K562 (cell line): ENCODE results near the gene HGF. TPM values are rescaled to one million over a fixed set of nuclear protein-coding genes. Genes with fewer than 3 reads are reported as not detected.

Experiments
- ATAC-seq: fragments of 200-7000 bp; cut with Tn5 transposase; 3 replicates; pipeline ENCODE4 v1.9.1; 2020; ENCODE audit warnings: moderate library complexity
- BruUV-seq: library from RNA; stranded (reverse); fragments of 400-500 nt; replicated peaks from 2 replicates; lab custom pipeline; 2021; lab: Mats Ljungman, UMichigan
- CTCF ChIA-PET: fragments of 300-600 bp; formaldehyde crosslinking; extraction: SDS; loops from one replicate; lab custom pipeline; 2021; ENCODE audit warnings: low intra/inter-chr PET ratio; lab: Yijun Ruan, JAX
- POLR2A ChIA-PET: fragments of 300-600, 350-650 bp; sonication (Branson Sonifier 250); formaldehyde crosslinking; extraction: SDS; loops from one replicate; lab custom pipeline; 2021; ENCODE audit warnings: antibody characterized with exemption, inconsistent platforms; lab: Yijun Ruan, JAX
- DNase-seq, 4 experiments: peaks; one replicate each; pipeline versions ENCODE4 v3.0.0 to v3.0.0-alpha.2; 2011 to 2018; ENCODE audit warnings: low spot score in 3 of 4, mixed read lengths in 3 of 4; ENCODE audit errors: extremely low read depth in 1 of 4
- FAIRE-seq: peaks from 2 replicates; lab custom pipeline; 2011; peaks lifted over from hg19 to GRCh38; lab: Jason Lieb, UNC
- H2AFZ ChIP-seq: 2 replicates; pipeline ENCODE4 v1.6.0; 2011; ENCODE audit warnings: low read depth, low read length, control low read depth, inconsistent platforms
- H3K27ac ChIP-seq: fragments of 200-600 bp; 3 replicates; pipeline ENCODE4 v1.8.0; 2011; ENCODE audit warnings: low read depth, mild to moderate bottlenecking, control low read depth, inconsistent platforms, low read length, moderate library complexity, mixed read lengths; ENCODE audit errors: extremely low read depth
- H3K27me3 ChIP-seq, 2 experiments: fragments of 300-600 bp in 1 of 2; 2 replicates in 1 of 2; 3 replicates in 1 of 2; pipeline versions ENCODE4 v1.6.0 to v1.8.0; 2011; ENCODE audit warnings: inconsistent platforms in 2 of 2, low read length in 2 of 2, mild to moderate bottlenecking in 1 of 2, mixed read lengths in 1 of 2, moderate library complexity in 1 of 2; ENCODE audit not compliant: control insufficient read depth in 2 of 2, insufficient read depth in 2 of 2
- H3K36me3 ChIP-seq: fragments of 300-600 bp; 3 replicates; pipeline ENCODE4 v1.8.0; 2011; ENCODE audit warnings: mild to moderate bottlenecking, low read length, inconsistent platforms; ENCODE audit not compliant: control insufficient read depth, insufficient read depth
- H3K4me1 ChIP-seq, 2 experiments: fragments of 200-600 bp in 1 of 2; replicated peaks in 1 of 2; 2 replicates in 1 of 2; 3 replicates in 1 of 2; pipeline versions ENCODE4 v1.5.1 to v1.8.0; 2011; ENCODE audit warnings: inconsistent platforms in 2 of 2, low read length in 2 of 2, mild to moderate bottlenecking in 1 of 2, mixed read lengths in 1 of 2, moderate library complexity in 1 of 2; ENCODE audit not compliant: control insufficient read depth in 2 of 2, insufficient read depth in 2 of 2
- H3K4me2 ChIP-seq: 2 replicates; pipeline ENCODE4 v1.6.1; 2011; ENCODE audit warnings: low read length, control low read depth, inconsistent platforms, mixed read lengths; ENCODE audit not compliant: insufficient read depth
- H3K4me3 ChIP-seq: fragments of 200-600 bp; sonication (generic), shearing (Covaris generic); 2 replicates; pipeline ENCODE4 v1.5.1; 2016; ENCODE audit warnings: control low read depth, inconsistent platforms
- H3K79me2 ChIP-seq: fragments of 200-600 bp; 3 replicates; pipeline ENCODE4 v1.8.0; 2011; ENCODE audit warnings: low read length, inconsistent platforms; ENCODE audit not compliant: control insufficient read depth, insufficient read depth
- H3K9ac ChIP-seq, 2 experiments: 2 replicates each; pipeline versions ENCODE4 v1.6.0 to v1.6.1; 2011; ENCODE audit warnings: low read depth in 2 of 2, low read length in 2 of 2, control low read depth in 1 of 2, inconsistent platforms in 1 of 2, mild to moderate bottlenecking in 1 of 2, mixed read lengths in 1 of 2; ENCODE audit not compliant: insufficient read depth in 1 of 2
- H3K9me1 ChIP-seq: one replicate; pipeline ENCODE4 v1.6.0; 2011; ENCODE audit warnings: inconsistent platforms, mild to moderate bottlenecking, low read length, moderate library complexity; ENCODE audit not compliant: control insufficient read depth, insufficient read depth
- H3K9me3 ChIP-seq: replicated peaks from 2 replicates; pipeline ENCODE4 v1.5.1; 2011; ENCODE audit warnings: low read depth, low read length, inconsistent platforms; ENCODE audit not compliant: control insufficient read depth, insufficient read depth
- H4K20me1 ChIP-seq: replicated peaks from 2 replicates; pipeline ENCODE4 v1.6.1; 2011; ENCODE audit warnings: low read length, inconsistent platforms, mixed read lengths; ENCODE audit not compliant: control insufficient read depth, insufficient read depth
- FOXJ2 ChIP-seq: fragments of 200-800 bp; sonication (Bioruptor generic); IDR thresholded peaks from 2 replicates; pipeline ENCODE4 v1.6.1; 2016; ENCODE audit warnings: missing genetic modification characterization, missing compliant biosample characterization
- FOXJ3 ChIP-seq: sonication (generic); formaldehyde crosslinking; IDR thresholded peaks from 2 replicates; pipeline ENCODE4 v1.4.0; 2020; ENCODE audit warnings: mild to moderate bottlenecking, missing genetic modification reagents
- KAT8 ChIP-seq: fragments of 450-650 bp; IDR thresholded peaks from 2 replicates; pipeline ENCODE4 v1.6.1; 2016; ENCODE audit warnings: low read depth, mild to moderate bottlenecking
- OTX1 ChIP-seq: fragments of 450-650 bp; formaldehyde crosslinking; IDR thresholded peaks from 2 replicates; pipeline ENCODE4 v1.4.0; 2022; ENCODE audit warnings: mild to moderate bottlenecking
- PKNOX1 ChIP-seq: fragments of 450-650 bp; IDR thresholded peaks from 2 replicates; pipeline ENCODE4 v1.6.1; 2016
- PRDM10 ChIP-seq: fragments of 450-650 bp; IDR thresholded peaks from 2 replicates; pipeline ENCODE4 v1.6.1; 2018; ENCODE audit not compliant: partially characterized antibody
- ZNF239 ChIP-seq: fragments of 250-450 bp; sonication (Bioruptor Pico); IDR thresholded peaks from 2 replicates; pipeline ENCODE4 v1.4.0; 2020; ENCODE audit warnings: mild to moderate bottlenecking
- ZNF436 ChIP-seq: fragments of 250-450, 450-650 bp; sonication (Bioruptor Pico); formaldehyde crosslinking; IDR thresholded peaks from 2 replicates; pipeline ENCODE4 v1.7.0; 2020; ENCODE audit warnings: mild to moderate bottlenecking
- WGBS: fragments of 100-300 bp; shearing (Covaris generic); methylation state at CpG from one replicate; pipeline ENCODE4 v1.1.6; 2016; ENCODE audit warnings: low coverage, mixed read lengths; ENCODE audit not compliant: insufficient coverage; ENCODE audit errors: missing lambda C conversion rate; 5-methylcytosine and 5-hydroxymethylcytosine counted together
- in situ Hi-C: fragments of 300-500 bp; cut with MboI; formaldehyde crosslinking; loops from 4 replicates; pipeline ENCODE4 v1.15.0; 2018; ENCODE audit warnings: inconsistent platforms, mixed read lengths
- intact Hi-C: fragments of 100-400 bp; cut with micrococcal nuclease; formaldehyde crosslinking; loops from 2 replicates; pipeline ENCODE4 v1.14.2; 2022
- polyA plus RNA-seq, 8 experiments: library from polyadenylated mRNA; depleted of rRNA in 4 of 8; stranded (reverse) in 5 of 8; unstranded in 3 of 8; fragments of >200 nt; fragmentation: Nextera tagmentation in 2 of 8; fragmentation: Illumina TruSeq in 1 of 8; extraction: Ambion mirVana in 2 of 8; extraction: Trizol in 1 of 8; gene quantifications; 2 replicates each; pipeline versions ENCODE4 v1.2.1 to v1.2.3, GENCODE V29; 2011 to 2014; ENCODE audit warnings: inconsistent platforms in 1 of 8, missing spikeins in 1 of 8
- total RNA-seq, 7 experiments: library from RNA; depleted of rRNA in 6 of 7; stranded (reverse); fragments of >200 nt in 6 of 7; fragmentation: Illumina TruSeq in 2 of 7; extraction: Trizol in 2 of 7; gene quantifications; 2 replicates each; pipeline versions ENCODE4 v1.2.1 to v1.2.3, GENCODE V29; 2011 to 2021; ENCODE audit warnings: low replicate concordance in 1 of 7
- TF ChIP-seq, protein P1 (sequence below), 2 experiments: fragments of 450-650 bp in 1 of 2; sonication (generic) in 1 of 2; formaldehyde crosslinking in 1 of 2; IDR thresholded peaks; 2 replicates each; pipeline versions ENCODE4 v1.7.1 to v1.9.0; 2016 to 2022; ENCODE audit warnings: inconsistent platforms in 1 of 2, mild to moderate bottlenecking in 1 of 2, missing genetic modification reagents in 1 of 2

Gene HGF
- total and polyA plus RNA-seq, 9 of the 15 experiments (the other 6 are each of a cell fraction or from before 2014, with no cell fraction given), result 0.02 TPM; not detected in 8

- FAIRE-seq, result no peak
- intact Hi-C loops, result no loop called here
- TF ChIP-seq ZNF239 (CRISPR knock-in tag), result no peak
- no peak for TF ChIP-seq FOXJ3
- no peak for TF ChIP-seq PRDM10
- no peak for TF ChIP-seq PKNOX1
- no peak for TF ChIP-seq KAT8
- no peak for TF ChIP-seq OTX1
- no peak for TF ChIP-seq FOXJ2 (tag)
- TF ChIP-seq, protein P1, sequence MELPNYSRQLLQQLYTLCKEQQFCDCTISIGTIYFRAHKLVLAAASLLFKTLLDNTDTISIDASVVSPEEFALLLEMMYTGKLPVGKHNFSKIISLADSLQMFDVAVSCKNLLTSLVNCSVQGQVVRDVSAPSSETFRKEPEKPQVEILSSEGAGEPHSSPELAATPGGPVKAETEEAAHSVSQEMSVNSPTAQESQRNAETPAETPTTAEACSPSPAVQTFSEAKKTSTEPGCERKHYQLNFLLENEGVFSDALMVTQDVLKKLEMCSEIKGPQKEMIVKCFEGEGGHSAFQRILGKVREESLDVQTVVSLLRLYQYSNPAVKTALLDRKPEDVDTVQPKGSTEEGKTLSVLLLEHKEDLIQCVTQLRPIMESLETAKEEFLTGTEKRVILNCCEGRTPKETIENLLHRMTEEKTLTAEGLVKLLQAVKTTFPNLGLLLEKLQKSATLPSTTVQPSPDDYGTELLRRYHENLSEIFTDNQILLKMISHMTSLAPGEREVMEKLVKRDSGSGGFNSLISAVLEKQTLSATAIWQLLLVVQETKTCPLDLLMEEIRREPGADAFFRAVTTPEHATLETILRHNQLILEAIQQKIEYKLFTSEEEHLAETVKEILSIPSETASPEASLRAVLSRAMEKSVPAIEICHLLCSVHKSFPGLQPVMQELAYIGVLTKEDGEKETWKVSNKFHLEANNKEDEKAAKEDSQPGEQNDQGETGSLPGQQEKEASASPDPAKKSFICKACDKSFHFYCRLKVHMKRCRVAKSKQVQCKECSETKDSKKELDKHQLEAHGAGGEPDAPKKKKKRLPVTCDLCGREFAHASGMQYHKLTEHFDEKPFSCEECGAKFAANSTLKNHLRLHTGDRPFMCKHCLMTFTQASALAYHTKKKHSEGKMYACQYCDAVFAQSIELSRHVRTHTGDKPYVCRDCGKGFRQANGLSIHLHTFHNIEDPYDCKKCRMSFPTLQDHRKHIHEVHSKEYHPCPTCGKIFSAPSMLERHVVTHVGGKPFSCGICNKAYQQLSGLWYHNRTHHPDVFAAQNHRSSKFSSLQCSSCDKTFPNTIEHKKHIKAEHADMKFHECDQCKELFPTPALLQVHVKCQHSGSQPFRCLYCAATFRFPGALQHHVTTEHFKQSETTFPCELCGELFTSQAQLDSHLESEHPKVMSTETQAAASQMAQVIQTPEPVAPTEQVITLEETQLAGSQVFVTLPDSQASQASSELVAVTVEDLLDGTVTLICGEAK (IDR thresholded peaks at IDR 0.05), result no peak
- TF ChIP-seq, protein P1 (CRISPR knock-in tag; IDR thresholded peaks at IDR 0.05), result no peak
- TF ChIP-seq ZNF436 (CRISPR knock-in tag), result no peak
Measured at GRCh38 chr7:81803267-81803666, 33.4 kb upstream of the HGF start.

More at GRCh38 chr7:81803267-81803666, 33.4 kb upstream of the HGF start:
- Histone ChIP-seq H3K27ac (no peak overlapping the region), H3K9ac (no peak overlapping the region), H3K4me1 (no peaks in the 10 kb centered on the region), H3K9me1 (no peaks in the 10 kb centered on the region), H3K4me3 (no peak overlapping the region), H3K79me2 (no peaks in the 10 kb centered on the region), H3K9me3 (no peaks in the 10 kb centered on the region; the same call in 1 of the 2 replicates), H3K27me3 (no peaks in the 10 kb centered on the region), H3K4me2 (no peak overlapping the region), H2AFZ (no peak overlapping the region), H3K36me3 (no peaks in the 10 kb centered on the region), H4K20me1 (no peaks in the 10 kb centered on the region)
- ChIA-PET POLR2A (no interaction called here), CTCF (no interaction called here)
- no peak for DNase-seq
- WGBS, result 0% methylated on average over 5 of the region's 5 CpGs
- in situ Hi-C loops, result no loop called here
- ATAC-seq, result no peak
- no TSS peak for BruUV-seq
